ENCODE data around the gene MESD. TPM values are rescaled to one million over a fixed set of nuclear protein-coding genes. Genes with fewer than 3 reads are reported as not detected.

The MESD gene
- polyA plus RNA-seq, 1 donor from 2014 or later, result 16.3 TPM

- Histone ChIP-seq H3F3A (ENCODE audit: insufficient read depth, low read length, poor library complexity, severe bottlenecking) (no peaks in the 10 kb centered on the region), H3K9ac (ENCODE audit: low read length) (no peak overlapping the region), H3K27me3 (ENCODE audit: insufficient read depth, low read depth, low read length) (no peaks in the 10 kb centered on the region), H3K4me2 (ENCODE audit: low read length) (no peak overlapping the region), H3K9me3 (ENCODE audit: low read length) (no peaks in the 10 kb centered on the region), H3K4me3 (ENCODE audit: low read length) (no peak overlapping the region), H4K20me1 (ENCODE audit: insufficient read depth) (no peaks in the 10 kb centered on the region), H3K79me2 (replicated peaks; ENCODE audit: insufficient read depth, low read length) (peaks cover 63% of the 10 kb centered on the region), H3K9me2 (ENCODE audit: insufficient read depth, low read length) (no peaks in the 10 kb centered on the region), H2AFZ (ENCODE audit: low read depth, low read length) (no peak overlapping the region), H3K36me3 (ENCODE audit: insufficient read depth, low read length) (no peaks in the 10 kb centered on the region), H3K27ac (ENCODE audit: low read length) (no peak overlapping the region)
- TF ChIP-seq POLR2AphosphoS5 (IDR thresholded peaks at IDR 0.05), result no peak
- TF ChIP-seq TAF1 (IDR thresholded peaks at IDR 0.05; ENCODE audit: low read depth), result no peak
- no peak for TF ChIP-seq RAD21 (conservative IDR thresholded peaks at IDR 0.05)
- TF ChIP-seq SMC3 (conservative IDR thresholded peaks at IDR 0.05; ENCODE audit: poor library complexity), result no peak
- TF ChIP-seq CTCF (IDR thresholded peaks at IDR 0.05; ENCODE audit: poor library complexity, severe bottlenecking), result no peak
- TF ChIP-seq REST (IDR thresholded peaks at IDR 0.05; ENCODE audit: borderline replicate concordance), result no peak
- no peak for TF ChIP-seq MXI1 (conservative IDR thresholded peaks at IDR 0.05; ENCODE audit: poor library complexity, severe bottlenecking)
- TF ChIP-seq EP300 (conservative IDR thresholded peaks at IDR 0.05; ENCODE audit: poor library complexity, severe bottlenecking), result no peak
Measured at GRCh38 chr15:80985981-80986380, 3.6 kb downstream of the MESD start.

DNA sequence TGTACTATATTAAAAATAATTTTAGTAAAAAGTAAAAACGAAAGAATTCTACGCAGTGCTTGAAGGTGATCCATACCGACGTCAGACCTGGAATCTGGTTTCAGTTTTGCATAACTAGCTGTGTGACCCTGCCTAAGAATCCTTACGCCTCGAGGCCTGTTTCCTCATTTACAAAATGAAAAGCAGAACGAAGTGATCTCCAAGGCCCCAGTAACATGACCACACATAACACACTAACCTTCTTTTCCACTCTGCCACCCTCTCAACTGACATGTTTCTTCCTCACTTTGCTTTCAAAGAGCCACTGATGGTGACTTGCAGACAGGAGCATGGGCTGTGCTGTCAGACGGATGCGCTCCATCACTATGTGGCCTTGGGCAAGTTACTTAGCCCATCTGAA is 4.8 kb downstream of the MESD start:
- Histone ChIP-seq H3K4me2 (ENCODE audit: low read length) (no peak overlapping the region), H3K9me3 (ENCODE audit: low read length) (no peaks in the 10 kb centered on the region), H3K79me2 (replicated peaks; ENCODE audit: insufficient read depth, low read length) (peaks cover 63% of the 10 kb centered on the region), H4K20me1 (ENCODE audit: insufficient read depth) (no peaks in the 10 kb centered on the region), H3F3A (ENCODE audit: insufficient read depth, low read length, poor library complexity, severe bottlenecking) (no peaks in the 10 kb centered on the region), H3K9ac (ENCODE audit: low read length) (no peak overlapping the region), H3K4me3 (ENCODE audit: low read length) (no peak overlapping the region), H3K27me3 (ENCODE audit: insufficient read depth, low read depth, low read length) (no peaks in the 10 kb centered on the region), H3K36me3 (ENCODE audit: insufficient read depth, low read length) (peaks cover 3% of the 10 kb centered on the region), H3K27ac (ENCODE audit: low read length) (no peak overlapping the region), H2AFZ (ENCODE audit: low read depth, low read length) (no peak overlapping the region), H3K9me2 (ENCODE audit: insufficient read depth, low read length) (no peaks in the 10 kb centered on the region)
- TF ChIP-seq EZH2 (IDR thresholded peaks at IDR 0.05; ENCODE audit: borderline replicate concordance, insufficient read depth, low read length, poor library complexity, severe bottlenecking), result no peak
- TF ChIP-seq CTCF (IDR thresholded peaks at IDR 0.05; ENCODE audit: poor library complexity, severe bottlenecking), result no peak
- TF ChIP-seq REST (IDR thresholded peaks at IDR 0.05; ENCODE audit: borderline replicate concordance), result no peak
- no peak for TF ChIP-seq TAF1 (IDR thresholded peaks at IDR 0.05; ENCODE audit: low read depth)
- TF ChIP-seq SMC3 (conservative IDR thresholded peaks at IDR 0.05; ENCODE audit: poor library complexity), result no peak
- TF ChIP-seq EP300 (conservative IDR thresholded peaks at IDR 0.05; ENCODE audit: poor library complexity, severe bottlenecking), result no peak
- no peak for TF ChIP-seq MXI1 (conservative IDR thresholded peaks at IDR 0.05; ENCODE audit: poor library complexity, severe bottlenecking)
- no peak for TF ChIP-seq POLR2AphosphoS5 (IDR thresholded peaks at IDR 0.05)
- TF ChIP-seq RAD21 (conservative IDR thresholded peaks at IDR 0.05), result no peak
